Transverse colon (tissue), 4 donors: ENCODE results near the gene PRODH2.

ENCODE experiments used
- CTCF ChIP-seq, 5 experiments: fragments of 200-600 bp in 3 of 5; fragments of 450-650 bp in 2 of 5; sonication (generic) in 3 of 5; IDR thresholded peaks; 1 replicate in 2 of 5; 2 replicates in 3 of 5; pipeline ENCODE4 v1.5.1; 2016 to 2017; ENCODE audit warnings: antibody characterized with exemption in 5 of 5, inconsistent platforms in 3 of 5, mild to moderate bottlenecking in 2 of 5, moderate library complexity in 1 of 5
- EP300 ChIP-seq: sonication (generic); formaldehyde crosslinking; IDR thresholded peaks from one replicate; pipeline ENCODE4 v1.6.1; 2017; ENCODE audit warnings: antibody characterized with exemption, low read depth
- POLR2A ChIP-seq: fragments of 450-650 bp; IDR thresholded peaks from one replicate; pipeline ENCODE4 v1.6.1; 2016; ENCODE audit warnings: antibody characterized with exemption, mild to moderate bottlenecking, moderate library complexity
- POLR2AphosphoS5 ChIP-seq, 3 donors: sonication (generic); formaldehyde crosslinking; IDR thresholded peaks; one replicate each; pipeline ENCODE4 v1.6.1; 2016; ENCODE audit warnings: antibody characterized with exemption in 3 of 3

- TF ChIP-seq CTCF (IDR thresholded peaks at IDR 0.05) (no peak), POLR2AphosphoS5 (IDR thresholded peaks at IDR 0.05) (no peak), EP300 (no peak), POLR2A (no peak)
Observed at GRCh38 chr19:35851213-35852028, 38.8 kb upstream of the PRODH2 start.
